Thyroid gland (tissue), 4 donors: ENCODE results near the gene NAGA. TPM values are rescaled to one million over a fixed set of nuclear protein-coding genes. Genes with fewer than 3 reads are reported as not detected.

Experiments
- DNase-seq, 2 donors: peaks; one replicate each; pipeline ENCODE4 v3.0.0-alpha.2; 2019
- H3K27ac ChIP-seq, 3 donors: fragments of 200-600 bp; sonication (generic); 1 replicate in 2 of 3; 2 replicates in 1 of 3; pipeline ENCODE4 v1.5.1; 2016 to 2019; ENCODE audit warnings: mild to moderate bottlenecking in 1 of 3, moderate library complexity in 1 of 3
- H3K27me3 ChIP-seq: fragments of 200-600 bp; sonication (generic); one replicate; pipeline ENCODE4 v1.5.1; 2019
- H3K36me3 ChIP-seq, 2 donors: fragments of 200-600 bp; sonication (generic); one replicate each; pipeline ENCODE4 v1.5.1; 2016 to 2019
- H3K4me1 ChIP-seq, 2 donors: fragments of 200-600 bp; sonication (generic); one replicate each; pipeline ENCODE4 v1.5.1; 2017 to 2019
- H3K4me3 ChIP-seq, 3 donors: fragments of 200-600 bp; sonication (generic); replicated peaks in 1 of 3; 1 replicate in 2 of 3; 2 replicates in 1 of 3; pipeline ENCODE4 v1.5.1; 2016; ENCODE audit warnings: mild to moderate bottlenecking in 1 of 3
- H3K9me3 ChIP-seq: fragments of 200-600 bp; sonication (generic); one replicate; pipeline ENCODE4 v1.5.1; 2017
- POLR2A ChIP-seq, 2 donors: fragments of 450-650 bp; IDR thresholded peaks; one replicate each; pipeline ENCODE4 v1.6.1; 2017; ENCODE audit warnings: antibody characterized with exemption in 2 of 2, mild to moderate bottlenecking in 2 of 2, moderate library complexity in 1 of 2
- WGBS, 2 donors: methylation state at CpG; one replicate each; pipeline ENCODE4 v1.1.5; 2017; 5-methylcytosine and 5-hydroxymethylcytosine counted together
- intact Hi-C: fragments of 100-400 bp; cut with DNase I; formaldehyde crosslinking; loops from one replicate; pipeline ENCODE4 v1.15.1; 2023
- total RNA-seq, 4 donors: library from RNA; depleted of rRNA; stranded (reverse); fragments of >200 nt; gene quantifications; one replicate each; pipeline ENCODE4 v1.2.3, GENCODE V29; 2016
- TF ChIP-seq, protein P1 (sequence below), 6 experiments: fragments of 200-600 bp in 3 of 6; fragments of 450-650 bp in 3 of 6; sonication (generic) in 3 of 6; IDR thresholded peaks; one replicate each; pipeline ENCODE4 v1.5.1; 2016 to 2019; ENCODE audit warnings: antibody characterized with exemption in 6 of 6, mild to moderate bottlenecking in 2 of 6, inconsistent platforms in 1 of 6, moderate library complexity in 1 of 6

NAGA gene
- total RNA-seq, 4 donors from 2014 or later: 36.8 to 40.9 (median 38.0) TPM

DNA sequence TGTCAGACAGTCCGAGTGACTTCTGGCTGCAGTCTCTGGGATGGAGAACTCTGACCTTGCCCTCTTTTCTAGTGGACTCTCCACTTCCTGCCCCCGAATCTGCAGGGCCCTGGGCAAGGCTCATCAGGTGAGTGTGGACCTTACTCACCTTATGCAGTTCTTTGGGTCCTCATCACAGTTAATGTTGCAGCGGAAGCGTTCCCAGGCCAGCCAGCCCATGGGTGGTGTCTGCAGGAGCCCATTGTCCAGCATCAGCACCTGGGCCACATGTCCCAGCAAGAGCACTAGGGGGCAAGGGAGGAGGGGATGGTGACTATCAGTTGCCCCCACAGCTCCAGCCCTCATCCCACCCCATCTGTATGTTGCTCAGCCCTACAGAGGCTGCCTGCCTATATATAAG, 2.3 kb downstream of the NAGA start:
- H3K4me3 ChIP-seq: no peak overlapping the region
- DNase-seq: no peak
- no peak for TF ChIP-seq POLR2A (IDR thresholded peaks at IDR 0.05)
- TF ChIP-seq, protein P1, sequence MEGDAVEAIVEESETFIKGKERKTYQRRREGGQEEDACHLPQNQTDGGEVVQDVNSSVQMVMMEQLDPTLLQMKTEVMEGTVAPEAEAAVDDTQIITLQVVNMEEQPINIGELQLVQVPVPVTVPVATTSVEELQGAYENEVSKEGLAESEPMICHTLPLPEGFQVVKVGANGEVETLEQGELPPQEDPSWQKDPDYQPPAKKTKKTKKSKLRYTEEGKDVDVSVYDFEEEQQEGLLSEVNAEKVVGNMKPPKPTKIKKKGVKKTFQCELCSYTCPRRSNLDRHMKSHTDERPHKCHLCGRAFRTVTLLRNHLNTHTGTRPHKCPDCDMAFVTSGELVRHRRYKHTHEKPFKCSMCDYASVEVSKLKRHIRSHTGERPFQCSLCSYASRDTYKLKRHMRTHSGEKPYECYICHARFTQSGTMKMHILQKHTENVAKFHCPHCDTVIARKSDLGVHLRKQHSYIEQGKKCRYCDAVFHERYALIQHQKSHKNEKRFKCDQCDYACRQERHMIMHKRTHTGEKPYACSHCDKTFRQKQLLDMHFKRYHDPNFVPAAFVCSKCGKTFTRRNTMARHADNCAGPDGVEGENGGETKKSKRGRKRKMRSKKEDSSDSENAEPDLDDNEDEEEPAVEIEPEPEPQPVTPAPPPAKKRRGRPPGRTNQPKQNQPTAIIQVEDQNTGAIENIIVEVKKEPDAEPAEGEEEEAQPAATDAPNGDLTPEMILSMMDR (IDR thresholded peaks at IDR 0.05): no peak
- H3K36me3 ChIP-seq: peaks cover 0 to 8% of the 10 kb centered on the region in 2 donors
- 95 to 98% methylated on average over 4 of the region's 4 CpGs for WGBS, 2 donors
- peaks cover 10 to 17% of the 10 kb centered on the region in 2 donors for H3K4me1 ChIP-seq
- H3K27ac ChIP-seq: no peak overlapping the region
- H3K9me3 ChIP-seq: no peaks in the 10 kb centered on the region
- no peaks in the 10 kb centered on the region for H3K27me3 ChIP-seq
- intact Hi-C loops: no loop called here

DNA sequence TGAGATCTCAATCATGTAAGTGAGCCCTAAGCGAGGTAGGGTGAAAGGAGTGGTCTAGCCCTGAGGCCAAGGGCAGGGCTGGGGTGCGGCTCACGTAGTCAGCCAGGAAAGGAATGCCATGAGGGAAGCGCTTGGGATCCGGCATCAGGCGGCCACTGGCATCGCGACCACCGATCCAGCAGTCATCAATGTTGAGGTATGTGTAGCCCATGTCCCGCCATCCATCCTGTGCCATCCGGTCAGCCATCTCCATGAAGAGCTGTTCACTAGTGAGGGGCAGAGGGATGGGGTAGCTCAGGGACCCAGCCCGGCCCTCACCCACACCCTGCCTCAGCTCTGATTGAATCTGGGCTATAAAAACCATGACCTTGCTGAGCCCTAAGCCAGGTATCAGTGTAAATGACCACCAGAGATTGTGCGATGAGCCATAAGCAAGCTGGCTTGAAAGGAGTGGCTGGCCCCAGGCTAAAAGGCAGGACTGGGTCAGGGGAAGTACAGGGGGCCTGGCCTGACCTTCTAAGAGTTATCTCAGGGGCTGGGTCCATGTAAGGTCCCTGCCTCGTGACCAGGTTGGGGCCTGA, 2.9 kb downstream of the NAGA start:
- WGBS, 2 donors: 88 to 91% methylated on average over 14 of the region's 14 CpGs
- Histone ChIP-seq H3K9me3 (no peaks in the 10 kb centered on the region), H3K4me3 (no peak overlapping the region), H3K27me3 (no peaks in the 10 kb centered on the region), H3K4me1 (peaks cover 10 to 17% of the 10 kb centered on the region in 2 donors), H3K27ac (no peak overlapping the region), H3K36me3 (peaks cover 0 to 8% of the 10 kb centered on the region in 2 donors)
- no peak for DNase-seq
- TF ChIP-seq, protein P1 (IDR thresholded peaks at IDR 0.05): no peak
- no peak for TF ChIP-seq POLR2A (IDR thresholded peaks at IDR 0.05)
- intact Hi-C loops: no loop called here

DNA sequence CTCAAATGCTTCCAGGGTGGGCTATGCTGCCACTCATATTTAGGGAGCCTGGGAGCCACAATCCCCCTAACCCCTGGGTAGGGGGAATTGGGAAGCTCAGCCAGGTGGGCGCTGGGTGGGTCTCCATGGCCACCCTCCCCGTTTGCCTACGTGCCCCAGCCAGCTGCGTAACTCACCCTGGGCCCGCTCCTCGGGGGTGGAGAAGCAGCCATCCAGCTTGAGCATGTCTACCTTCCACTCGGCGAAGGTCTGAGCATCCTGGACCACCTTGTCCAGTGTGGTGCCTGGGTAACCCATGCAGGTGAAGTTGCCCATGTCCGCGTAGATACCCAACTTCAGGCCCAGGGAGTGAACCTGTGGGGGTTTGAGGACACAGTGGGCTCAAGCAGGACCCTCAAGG, 3.7 kb downstream of the NAGA start:
- 87 to 94% methylated on average over 3 to 9 of the region's 10 CpGs for WGBS, 2 donors
- Histone ChIP-seq H3K27ac (no peak overlapping the region), H3K36me3 (peaks cover 0 to 8% of the 10 kb centered on the region in 2 donors), H3K4me1 (peaks cover 10 to 17% of the 10 kb centered on the region in 2 donors), H3K4me3 (no peak overlapping the region), H3K9me3 (no peaks in the 10 kb centered on the region), H3K27me3 (no peaks in the 10 kb centered on the region)
- no peak for TF ChIP-seq POLR2A (IDR thresholded peaks at IDR 0.05)
- TF ChIP-seq, protein P1 (IDR thresholded peaks at IDR 0.05): no peak
- intact Hi-C loops: no loop called here
- DNase-seq: no peak

DNA sequence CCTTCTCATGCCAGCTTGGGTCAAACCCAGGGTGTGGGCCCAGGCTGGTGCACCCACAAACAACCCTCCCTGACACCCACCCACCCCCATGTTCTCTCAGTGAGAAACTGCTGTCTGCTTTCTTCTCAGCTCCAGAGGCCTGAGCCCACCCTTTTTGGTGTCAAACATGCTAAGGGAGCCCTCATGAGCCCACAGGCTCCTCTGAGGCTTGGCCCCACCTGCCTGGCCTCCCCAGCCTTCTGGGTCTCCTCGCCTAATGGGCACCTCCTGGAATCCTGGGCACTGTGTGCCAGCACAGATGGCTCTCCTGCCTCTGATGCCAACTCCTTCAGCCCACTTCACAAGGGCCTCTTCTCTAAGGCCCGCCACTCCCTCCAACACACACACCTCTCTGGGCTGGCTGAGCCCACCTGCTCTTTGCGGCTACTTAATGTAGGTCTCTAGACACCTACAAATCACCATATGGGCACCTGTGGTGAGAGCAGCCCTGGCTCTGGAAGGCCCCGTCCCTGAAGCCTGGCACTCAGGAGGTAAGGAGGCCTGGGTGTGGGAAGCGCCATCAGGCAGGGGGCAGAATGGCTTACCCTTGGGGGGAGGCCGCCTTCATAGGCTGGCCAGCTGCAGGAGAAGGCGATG, 4.4 kb downstream of the NAGA start:
- Histone ChIP-seq H3K4me3 (no peak overlapping the region), H3K27me3 (no peaks in the 10 kb centered on the region), H3K36me3 (peaks cover 0 to 8% of the 10 kb centered on the region in 2 donors), H3K9me3 (no peaks in the 10 kb centered on the region), H3K4me1 (peaks cover 5 to 10% of the 10 kb centered on the region in 2 donors), H3K27ac (no peak overlapping the region)
- intact Hi-C loops: no loop called here
- TF ChIP-seq, protein P1 (IDR thresholded peaks at IDR 0.05): no peak
- TF ChIP-seq POLR2A (IDR thresholded peaks at IDR 0.05): no peak
- WGBS, 2 donors: 96 to 98% methylated on average over 5 to 7 of the region's 7 CpGs
- peak in 1 of 2 donors; percentile 10 for DNase-seq

DNA sequence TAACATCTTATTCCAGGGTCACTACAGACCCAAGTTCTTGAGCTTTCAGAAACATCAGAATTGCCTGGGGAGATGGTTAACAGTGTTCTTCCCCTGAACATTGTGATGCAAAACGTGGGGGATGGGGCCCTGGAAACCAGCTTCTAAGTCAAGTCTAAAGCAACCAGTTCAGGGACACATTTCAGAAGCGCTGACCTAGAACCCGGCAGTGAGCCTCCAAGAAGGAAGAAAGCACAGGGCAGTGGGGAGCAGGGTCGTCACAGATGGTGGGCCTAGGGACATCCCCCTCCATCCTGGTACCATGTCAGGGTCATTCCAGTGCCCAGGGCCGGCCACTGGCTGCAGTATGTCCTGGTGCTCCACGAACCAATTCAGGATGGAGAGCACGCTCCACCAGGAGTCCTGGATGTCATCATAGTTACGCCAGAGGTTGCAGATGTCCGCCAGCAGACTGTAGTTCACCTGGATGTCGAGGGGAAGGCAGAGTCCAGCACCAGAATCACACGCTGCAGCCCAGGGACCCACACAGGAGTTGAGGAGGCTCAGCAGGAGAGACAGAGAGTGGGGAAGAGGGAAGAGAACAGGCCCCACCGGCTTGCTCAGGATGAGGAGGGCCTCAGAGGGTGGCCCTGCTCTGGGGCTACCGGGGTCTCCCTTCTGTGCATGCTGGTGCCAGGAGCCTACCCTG, 5.0 kb downstream of the NAGA start:
- H3K4me3 ChIP-seq: no peak overlapping the region
- no peaks in the 10 kb centered on the region for H3K9me3 ChIP-seq
- DNase-seq: no peak
- no peaks in the 10 kb centered on the region for H3K27me3 ChIP-seq
- peaks cover 5 to 8% of the 10 kb centered on the region in 2 donors for H3K4me1 ChIP-seq
- 83 to 89% methylated on average over 10 to 13 of the region's 13 CpGs for WGBS, 2 donors
- intact Hi-C loops: no loop called here
- H3K36me3 ChIP-seq: peaks cover 2 to 8% of the 10 kb centered on the region in 2 donors
- TF ChIP-seq POLR2A (IDR thresholded peaks at IDR 0.05): no peak
- TF ChIP-seq, protein P1 (IDR thresholded peaks at IDR 0.05): no peak
- no peak overlapping the region for H3K27ac ChIP-seq
